ENCODE results near the gene ARHGAP40.
A peak's percentile ranks its signal among the peaks of the same experiment; 100 is the strongest.

The ARHGAP40 gene

DNA sequence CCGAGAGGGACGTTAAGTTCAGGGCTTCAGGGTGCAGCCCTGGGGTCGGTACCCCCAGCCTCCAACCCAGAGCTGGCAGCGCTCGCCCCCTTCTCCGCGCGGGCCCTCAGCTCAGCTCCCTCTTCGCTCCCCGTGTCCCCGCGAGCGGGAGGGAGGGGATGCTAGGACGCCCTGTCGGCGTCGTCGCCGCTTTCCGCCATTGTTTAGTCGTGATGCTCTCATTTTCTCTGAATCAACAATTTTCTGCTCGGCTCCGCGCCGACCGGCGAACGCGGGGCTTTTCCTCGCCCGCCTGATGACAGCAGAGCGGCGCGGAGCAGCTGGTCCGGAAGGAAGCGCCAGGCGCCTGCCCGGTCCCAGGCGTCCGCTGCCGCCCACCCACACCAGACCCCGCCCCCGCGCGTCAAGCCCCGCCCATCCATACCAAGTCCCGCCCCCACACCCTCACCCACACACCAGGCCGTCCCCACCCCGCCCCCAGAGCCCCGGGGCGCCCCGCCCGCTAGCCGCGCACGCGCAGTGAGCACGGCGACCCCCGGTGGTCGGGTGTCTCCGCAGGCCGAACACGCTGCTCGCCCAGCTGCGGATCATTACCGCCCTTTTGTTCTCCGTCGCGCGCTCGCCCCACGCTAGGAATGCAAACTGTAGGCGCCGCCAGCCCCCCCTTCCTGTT is 72.6 kb downstream of the ARHGAP40 start:
- no peak for TF ChIP-seq CTCF (IDR thresholded peaks at IDR 0.05; ENCODE audit: control insufficient read depth, extremely low read depth, insufficient read depth)
- no peak overlapping the region for H3K4me3 ChIP-seq (ENCODE audit: low read depth, low read length)
- no peak for DNase-seq (ENCODE audit: low read depth)

DNA sequence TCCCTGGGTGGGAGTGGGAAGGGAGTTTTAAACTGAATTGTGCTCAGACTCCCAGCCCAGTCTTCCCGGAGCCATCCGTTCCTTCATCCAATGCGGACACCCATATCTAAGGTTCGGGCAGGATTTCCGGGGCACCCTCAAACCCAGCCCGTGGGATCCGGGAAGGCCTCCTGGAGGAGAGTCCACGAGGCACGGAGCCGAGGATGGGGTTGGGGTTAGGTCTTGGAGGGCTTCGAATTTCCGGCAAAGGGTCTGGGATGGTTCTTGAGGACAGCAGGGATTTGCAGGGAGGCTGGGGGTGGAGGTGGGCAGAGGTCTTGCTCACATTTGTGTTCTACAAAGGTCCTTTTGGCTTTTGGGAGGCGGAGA is 73.1 kb downstream of the ARHGAP40 start:
- TF ChIP-seq CTCF (IDR thresholded peaks at IDR 0.05; ENCODE audit: control insufficient read depth, extremely low read depth, insufficient read depth): no peak
- no peak overlapping the region for H3K4me3 ChIP-seq (ENCODE audit: low read depth, low read length)

DNA sequence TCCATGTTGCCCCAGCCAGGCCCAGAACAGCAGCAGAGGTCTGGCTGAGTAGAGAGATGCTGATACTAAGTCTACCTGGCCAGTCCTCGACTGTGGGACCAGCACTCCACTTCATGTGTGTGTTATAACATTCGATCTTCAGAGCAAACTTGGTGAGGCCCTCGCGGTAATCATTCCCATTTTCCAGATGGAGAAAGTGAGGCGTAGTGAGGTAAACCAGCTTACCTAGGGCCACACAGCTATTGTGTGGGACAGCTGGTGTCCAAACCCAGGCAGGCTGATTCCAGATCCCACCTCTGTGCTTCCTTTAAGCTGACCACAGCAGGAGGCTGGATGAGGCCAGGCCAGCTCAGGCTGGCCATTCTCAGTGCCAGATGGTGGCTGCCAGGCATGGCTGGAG is 75.0 kb downstream of the ARHGAP40 start:
- TF ChIP-seq CTCF (IDR thresholded peaks at IDR 0.05; ENCODE audit: control insufficient read depth, extremely low read depth, insufficient read depth): no peak
- no peak for DNase-seq (ENCODE audit: low read depth)
- no peak overlapping the region for H3K4me3 ChIP-seq (ENCODE audit: low read depth, low read length)

More for the DNA sequence above, 73.1 kb downstream of the ARHGAP40 start:
- no peak for DNase-seq (ENCODE audit: low read depth)

DNA sequence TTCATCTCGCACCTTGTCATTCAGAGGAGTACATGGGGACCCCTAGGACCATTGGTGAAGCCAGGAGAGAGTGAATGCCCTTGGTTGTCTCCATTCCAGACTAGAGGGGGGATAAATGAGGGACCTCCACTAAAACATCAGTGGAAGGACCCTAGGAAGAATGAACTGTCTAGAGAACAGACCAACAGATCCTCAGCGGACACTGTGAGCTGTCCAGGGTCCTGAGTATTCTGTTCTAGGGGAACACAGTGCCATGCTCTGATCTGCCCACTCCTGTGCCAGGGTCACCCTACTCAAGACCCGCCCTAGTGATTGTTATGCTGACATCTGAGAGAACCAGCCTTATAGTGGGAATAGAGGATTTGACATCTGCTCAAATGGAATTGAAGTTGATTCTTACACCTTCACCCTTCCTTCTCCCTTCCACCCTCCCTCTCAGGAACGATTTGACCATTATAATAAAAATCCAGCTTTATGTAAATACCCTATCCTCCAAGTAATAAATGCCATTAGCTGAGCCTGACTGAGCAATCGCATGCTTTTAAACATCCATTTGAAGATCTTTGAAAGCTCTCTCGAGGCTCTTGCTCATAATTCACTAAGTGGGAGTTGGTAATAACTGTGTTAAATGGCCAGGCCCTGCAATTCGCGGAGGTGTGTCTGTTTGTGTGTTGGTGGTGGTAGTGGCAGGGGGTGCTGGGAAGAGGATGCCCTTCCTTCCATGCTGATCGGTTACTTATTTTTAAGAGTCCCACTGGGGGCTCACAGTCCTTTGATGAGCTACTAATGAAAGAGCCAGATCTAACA is 79.1 kb downstream of the ARHGAP40 start:
- TF ChIP-seq CTCF (IDR thresholded peaks at IDR 0.05; ENCODE audit: control insufficient read depth, extremely low read depth, insufficient read depth): no peak
- no peak overlapping the region for H3K4me3 ChIP-seq (ENCODE audit: low read depth, low read length)
- DNase-seq (ENCODE audit: low read depth): peak; percentile 6

DNA sequence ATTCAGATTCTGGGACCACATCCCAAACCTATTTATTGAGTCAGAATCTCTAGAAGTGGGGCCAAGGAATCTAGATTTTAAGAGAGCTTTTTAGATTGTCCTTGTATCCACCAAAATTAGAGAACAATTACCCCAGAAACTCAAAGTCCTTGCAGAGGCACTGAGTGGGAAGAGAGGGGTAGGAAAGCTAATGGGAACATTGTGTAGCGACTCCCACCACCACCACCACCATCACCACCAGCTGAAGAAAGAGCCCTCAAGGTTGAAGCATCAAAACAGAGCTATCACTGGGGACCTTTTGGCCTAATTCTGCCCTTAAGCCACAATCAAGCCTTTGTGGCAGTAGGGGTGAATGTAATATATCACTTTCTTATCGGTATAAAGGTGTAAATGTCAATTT is 83.7 kb downstream of the ARHGAP40 start:
- TF ChIP-seq CTCF (IDR thresholded peaks at IDR 0.05; ENCODE audit: control insufficient read depth, extremely low read depth, insufficient read depth): no peak

GRCh38 chr20:38685853-38686473 is 84.4 kb downstream of the ARHGAP40 start:
- DNase-seq (ENCODE audit: low read depth): peak; percentile 10
- no peak for TF ChIP-seq CTCF (IDR thresholded peaks at IDR 0.05; ENCODE audit: control insufficient read depth, extremely low read depth, insufficient read depth)
- H3K4me3 ChIP-seq (ENCODE audit: low read depth, low read length): no peak overlapping the region

More for the DNA sequence above, 83.7 kb downstream of the ARHGAP40 start:
- no peak for DNase-seq (ENCODE audit: low read depth)
- no peak overlapping the region for H3K4me3 ChIP-seq (ENCODE audit: low read depth, low read length)
